CD14-positive monocyte (primary cell): ENCODE data around the gene AAMP. TPM values are rescaled to one million over a fixed set of nuclear protein-coding genes. Genes with fewer than 3 reads are reported as not detected.
"Not testable (repeated sequence)": the region's sequence is repeated elsewhere in the genome, so short reads cannot be mapped to it uniquely, and the experiment has no call there.

Experiments
- DNase-seq, 3 donors: peaks; one replicate each; pipeline ENCODE4 v3.0.0-alpha.2; 2011 to 2022
- H2AFZ ChIP-seq: 2 replicates; pipeline ENCODE4 v1.6.0; 2012; ENCODE audit warnings: mild to moderate bottlenecking, low read depth, low read length, inconsistent platforms; ENCODE audit not compliant: insufficient read depth, poor library complexity, severe bottlenecking
- H3K27ac ChIP-seq, 2 donors: 1 replicate in 1 of 2; 2 replicates in 1 of 2; pipeline ENCODE4 v1.5.1; 2012 to 2013; ENCODE audit warnings: low read length in 2 of 2, control low read depth in 1 of 2, inconsistent platforms in 1 of 2, low read depth in 1 of 2, mild to moderate bottlenecking in 1 of 2
- H3K27me3 ChIP-seq, 2 donors: one replicate each; pipeline versions ENCODE4 v1.6.0 to v1.6.1; 2011 to 2013; ENCODE audit warnings: low read length in 2 of 2; ENCODE audit not compliant: control insufficient read depth in 2 of 2, insufficient read depth in 2 of 2
- H3K36me3 ChIP-seq, 2 donors: replicated peaks in 1 of 2; 1 replicate in 1 of 2; 2 replicates in 1 of 2; pipeline versions ENCODE4 v1.5.1 to v1.6.1; 2012 to 2013; ENCODE audit warnings: low read length in 2 of 2, control low read depth in 1 of 2, inconsistent platforms in 1 of 2, mild to moderate bottlenecking in 1 of 2; ENCODE audit not compliant: insufficient read depth in 2 of 2, control insufficient read depth in 1 of 2
- H3K4me1 ChIP-seq, 2 donors: 1 replicate in 1 of 2; 2 replicates in 1 of 2; pipeline versions ENCODE4 v1.5.1 to v1.6.1; 2012 to 2013; ENCODE audit warnings: low read length in 2 of 2, control low read depth in 1 of 2, inconsistent platforms in 1 of 2, mild to moderate bottlenecking in 1 of 2, moderate library complexity in 1 of 2; ENCODE audit not compliant: insufficient read depth in 2 of 2, control insufficient read depth in 1 of 2
- H3K4me2 ChIP-seq: replicated peaks from 2 replicates; pipeline ENCODE3; 2012; ENCODE audit warnings: low read length, moderate library complexity, mild to moderate bottlenecking; ENCODE audit not compliant: poor library complexity, severe bottlenecking; ENCODE audit errors: extremely low read depth
- H3K4me3 ChIP-seq, 3 experiments: fragments of 200-600 bp in 1 of 3; sonication (generic) in 1 of 3; replicated peaks in 1 of 3; 1 replicate in 2 of 3; 2 replicates in 1 of 3; pipeline ENCODE4 v1.5.1; 2011 to 2013; ENCODE audit warnings: low read length in 3 of 3, mild to moderate bottlenecking in 3 of 3, control low read depth in 2 of 3, low read depth in 2 of 3, inconsistent platforms in 1 of 3, moderate library complexity in 1 of 3
- H3K79me2 ChIP-seq: 2 replicates; pipeline ENCODE4 v1.6.0; 2012; ENCODE audit warnings: mild to moderate bottlenecking, control low read depth, inconsistent platforms, low read length, moderate library complexity; ENCODE audit not compliant: insufficient read depth
- H3K9ac ChIP-seq: 2 replicates; pipeline ENCODE4 v1.6.0; 2017; ENCODE audit warnings: low read length, mild to moderate bottlenecking; ENCODE audit not compliant: insufficient read depth, poor library complexity, severe bottlenecking
- H3K9me3 ChIP-seq, 2 donors: replicated peaks in 1 of 2; 1 replicate in 1 of 2; 2 replicates in 1 of 2; pipeline versions ENCODE4 v1.5.1 to v1.6.1; 2012 to 2013; ENCODE audit warnings: low read length in 2 of 2, control low read depth in 1 of 2; ENCODE audit not compliant: control insufficient read depth in 1 of 2, insufficient read depth in 1 of 2
- H4K20me1 ChIP-seq: 2 replicates; pipeline ENCODE4 v1.6.0; 2012; ENCODE audit warnings: mild to moderate bottlenecking, low read length, control low read depth, moderate library complexity; ENCODE audit not compliant: insufficient read depth
- H3K27ac Mint-ChIP-seq, 7 donors: one replicate each; pipeline ENCODE4 v1.8.0; 2020; ENCODE audit warnings: mild to moderate bottlenecking in 7 of 7, mixed read lengths in 7 of 7, moderate library complexity in 6 of 7, inconsistent platforms in 2 of 7
- H3K27me3 Mint-ChIP-seq, 3 donors: one replicate each; pipeline ENCODE4 v1.8.0; 2021 to 2022; ENCODE audit warnings: low read depth in 3 of 3, mild to moderate bottlenecking in 3 of 3, mixed read lengths in 3 of 3, moderate library complexity in 3 of 3, inconsistent platforms in 1 of 3
- H3K36me3 Mint-ChIP-seq, 2 donors: one replicate each; pipeline ENCODE4 v1.8.0; 2020; ENCODE audit warnings: mixed read lengths in 2 of 2, inconsistent platforms in 1 of 2, mild to moderate bottlenecking in 1 of 2
- H3K4me1 Mint-ChIP-seq: one replicate; pipeline ENCODE4 v1.8.0; 2020; ENCODE audit warnings: mild to moderate bottlenecking, mixed read lengths
- H3K4me3 Mint-ChIP-seq, 2 donors: one replicate each; pipeline ENCODE4 v1.8.0; 2020; ENCODE audit warnings: mild to moderate bottlenecking in 2 of 2, mixed read lengths in 2 of 2, moderate library complexity in 1 of 2
- H3K9me3 Mint-ChIP-seq, 7 donors: one replicate each; pipeline ENCODE4 v1.8.0; 2020 to 2022; ENCODE audit warnings: mixed read lengths in 7 of 7, mild to moderate bottlenecking in 6 of 7, moderate library complexity in 6 of 7, inconsistent platforms in 2 of 7
- WGBS: methylation state at CpG from one replicate; pipeline ENCODE4 v1.1.5; 2013; ENCODE audit warnings: missing lambda C conversion rate; ENCODE audit not compliant: insufficient coverage; 5-methylcytosine and 5-hydroxymethylcytosine counted together
- intact Hi-C, 2 donors: fragments of 100-400 bp; cut with micrococcal nuclease; formaldehyde crosslinking; loops; one replicate each; pipeline versions ENCODE4 v1.15.0 to v1.15.1; 2023
- polyA plus RNA-seq, 3 donors: library from polyadenylated mRNA; depleted of rRNA in 1 of 3; unstranded in 2 of 3; stranded (reverse) in 1 of 3; fragments of 300-500 nt in 2 of 3; fragments of >200 nt in 1 of 3; fragmentation: Illumina TruSeq in 2 of 3; gene quantifications; 1 replicate in 2 of 3; 2 replicates in 1 of 3; pipeline ENCODE4 v1.2.3, GENCODE V29; 2012 to 2021
- TF ChIP-seq, protein P1 (sequence below): fragments of 200-600 bp; IDR thresholded peaks from one replicate; pipeline ENCODE4 v1.8.0; 2022; ENCODE audit warnings: antibody characterized with exemption, mild to moderate bottlenecking

Gene AAMP
- polyA plus RNA-seq, 3 donors, result 90.8 to 108 (median 98.7) TPM

- H3K4me3 ChIP-seq, result peak overlapping the region in 1 of 3 experiments; percentile 52
- DNase-seq, result no peak
- no peaks in the 10 kb centered on the region for H3K27me3 ChIP-seq
- Mint-ChIP-seq H3K4me1 (peaks cover 75% of the 10 kb centered on the region), H3K9me3 (peaks cover 0 to 4% (median 0%) of the 10 kb centered on the region in 7 donors), H3K27me3 (peaks cover 0 to 2% (median 1%) of the 10 kb centered on the region in 3 donors), H3K27ac (peak overlapping the region; percentile 37 to 86 (median 62)), H3K36me3 (peaks cover 0 to 6% of the 10 kb centered on the region in 2 donors), H3K4me3 (no peak overlapping the region)
- intact Hi-C loops, result no loop called here
- H3K27ac ChIP-seq, result peak overlapping the region in 1 of 2 donors; percentile 40
- no CpG with 5 or more reads among the region's 1 CpG for WGBS
- H2AFZ ChIP-seq, result no peak overlapping the region
- H4K20me1 ChIP-seq, result no peaks in the 10 kb centered on the region
- peak overlapping the region; percentile 50 for H3K4me2 ChIP-seq
- H3K79me2 ChIP-seq, result no peaks in the 10 kb centered on the region
- peaks cover 71 to 84% of the 10 kb centered on the region in 2 donors for H3K4me1 ChIP-seq
- TF ChIP-seq, protein P1, sequence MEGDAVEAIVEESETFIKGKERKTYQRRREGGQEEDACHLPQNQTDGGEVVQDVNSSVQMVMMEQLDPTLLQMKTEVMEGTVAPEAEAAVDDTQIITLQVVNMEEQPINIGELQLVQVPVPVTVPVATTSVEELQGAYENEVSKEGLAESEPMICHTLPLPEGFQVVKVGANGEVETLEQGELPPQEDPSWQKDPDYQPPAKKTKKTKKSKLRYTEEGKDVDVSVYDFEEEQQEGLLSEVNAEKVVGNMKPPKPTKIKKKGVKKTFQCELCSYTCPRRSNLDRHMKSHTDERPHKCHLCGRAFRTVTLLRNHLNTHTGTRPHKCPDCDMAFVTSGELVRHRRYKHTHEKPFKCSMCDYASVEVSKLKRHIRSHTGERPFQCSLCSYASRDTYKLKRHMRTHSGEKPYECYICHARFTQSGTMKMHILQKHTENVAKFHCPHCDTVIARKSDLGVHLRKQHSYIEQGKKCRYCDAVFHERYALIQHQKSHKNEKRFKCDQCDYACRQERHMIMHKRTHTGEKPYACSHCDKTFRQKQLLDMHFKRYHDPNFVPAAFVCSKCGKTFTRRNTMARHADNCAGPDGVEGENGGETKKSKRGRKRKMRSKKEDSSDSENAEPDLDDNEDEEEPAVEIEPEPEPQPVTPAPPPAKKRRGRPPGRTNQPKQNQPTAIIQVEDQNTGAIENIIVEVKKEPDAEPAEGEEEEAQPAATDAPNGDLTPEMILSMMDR, result no peak
- H3K9ac ChIP-seq, result no peak overlapping the region
- no peaks in the 10 kb centered on the region for H3K36me3 ChIP-seq
- H3K9me3 ChIP-seq, result no peaks in the 10 kb centered on the region
Observed at GRCh38 chr2:218313356-218313755, 43.4 kb upstream of the AAMP start.

DNA sequence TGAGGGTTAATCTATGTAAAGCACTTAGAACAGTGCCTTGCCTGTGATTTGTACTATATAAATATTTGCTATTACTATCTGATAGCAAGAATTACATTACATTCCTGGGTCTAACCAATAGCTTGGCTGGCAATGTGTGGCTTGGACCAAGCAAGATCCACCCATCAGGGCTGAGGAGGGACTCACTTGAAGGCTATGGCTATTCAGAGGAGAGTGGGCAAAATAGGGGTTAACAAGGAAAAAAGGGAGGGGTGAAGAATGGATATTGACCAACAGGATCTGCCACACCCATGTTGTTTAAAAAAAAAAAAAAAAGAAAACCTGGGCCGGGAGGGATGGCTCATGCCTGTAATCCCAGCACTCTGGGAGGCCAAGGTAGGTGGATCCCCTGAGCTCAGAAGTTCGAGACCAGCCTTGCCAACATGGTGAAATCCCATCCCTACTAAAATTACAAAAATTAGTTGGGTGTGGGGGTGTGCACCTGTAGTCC, 42.4 kb upstream of the AAMP start:
- Histone ChIP-seq H3K9ac (no peak overlapping the region), H3K4me2 (no peak overlapping the region), H2AFZ (no peak overlapping the region), H3K36me3 (no peaks in the 10 kb centered on the region), H3K4me3 (no peak overlapping the region), H3K9me3 (no peaks in the 10 kb centered on the region), H3K79me2 (no peaks in the 10 kb centered on the region), H3K27me3 (no peaks in the 10 kb centered on the region), H3K27ac (no peak overlapping the region), H3K4me1 (peaks cover 60 to 77% of the 10 kb centered on the region in 2 donors), H4K20me1 (no peaks in the 10 kb centered on the region)
- TF ChIP-seq, protein P1, result no peak
- intact Hi-C loops, result no loop called here
- Mint-ChIP-seq H3K36me3 (peaks cover 0 to 4% of the 10 kb centered on the region in 2 donors), H3K4me3 (no peak overlapping the region), H3K4me1 (peaks cover 69% of the 10 kb centered on the region), H3K27me3 (peaks cover 0 to 2% (median 1%) of the 10 kb centered on the region in 3 donors), H3K27ac (peak overlapping the region in 4 of 7 donors; percentile 7 to 66 (median 45)), H3K9me3 (peaks cover 0 to 4% (median 0%) of the 10 kb centered on the region in 7 donors)
- DNase-seq, result no peak
- WGBS, result no CpG with 5 or more reads among the region's 2 CpGs

DNA sequence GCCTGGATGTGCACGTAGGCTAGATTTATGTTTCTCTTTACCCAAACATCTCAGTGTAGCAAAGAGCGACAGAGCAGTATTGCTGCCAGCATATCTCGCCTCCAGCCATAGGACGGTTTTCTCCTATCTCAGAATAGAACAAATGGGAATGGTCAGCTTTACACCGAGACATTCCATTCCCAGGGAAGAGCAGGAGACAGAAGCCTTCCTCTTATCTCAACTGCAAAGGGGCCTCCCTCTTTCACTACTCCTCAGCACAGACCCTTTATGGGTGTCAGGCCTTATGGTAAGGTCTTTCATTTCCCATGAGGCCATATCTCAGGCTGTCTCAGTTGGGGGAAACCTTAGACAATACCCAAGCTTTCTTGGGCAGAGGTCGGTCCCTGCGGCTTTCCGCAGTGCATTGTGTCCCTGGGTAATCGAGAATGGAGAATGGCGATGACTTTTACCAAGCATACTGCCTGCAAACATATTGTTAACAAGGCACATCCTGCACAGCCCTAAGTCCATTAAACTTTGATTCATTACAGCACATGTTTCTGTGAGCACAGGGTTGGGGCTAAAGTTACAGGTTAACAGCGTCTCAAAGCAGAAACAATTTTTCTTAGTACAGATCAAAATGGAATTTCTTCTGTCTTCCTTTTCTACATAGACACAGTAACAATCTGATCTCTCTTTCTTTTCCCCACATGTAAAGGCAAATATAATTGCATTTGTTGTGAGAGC, 41.8 kb upstream of the AAMP start:
- 100% methylated on average over 1 of the region's 11 CpGs for WGBS
- H3K4me3 Mint-ChIP-seq, H3K27me3 Mint-ChIP-seq, DNase-seq, intact Hi-C loops, H3K4me3 ChIP-seq, H3K36me3 Mint-ChIP-seq, H3K27me3 ChIP-seq, H3K9ac ChIP-seq, H3K9me3 ChIP-seq, H4K20me1 ChIP-seq, H3K4me2 ChIP-seq, H3K27ac ChIP-seq, H3K9me3 Mint-ChIP-seq, H2AFZ ChIP-seq, H3K79me2 ChIP-seq, H3K36me3 ChIP-seq: not testable (repeated sequence)
- Mint-ChIP-seq H3K27ac (peak overlapping the region in 2 of 7 donors; percentile 48 to 88), H3K4me1 (peaks cover 62% of the 10 kb centered on the region)
- H3K4me1 ChIP-seq, result peaks cover 54 to 71% of the 10 kb centered on the region in 2 donors
